ENCODE data around the gene SF3B3.

SF3B3 gene

GRCh38 chr16:70527315-70527996 lies 3.8 kb downstream of the SF3B3 start:
- TF ChIP-seq GATA2 (IDR thresholded peaks at IDR 0.05; ENCODE audit: low read depth, low read length) (no peak), GATA3 (IDR thresholded peaks at IDR 0.05; ENCODE audit: low read depth, low read length) (no peak)

- TF ChIP-seq GATA2 (IDR thresholded peaks at IDR 0.05; ENCODE audit: low read depth, low read length) (no peak), GATA3 (IDR thresholded peaks at IDR 0.05; ENCODE audit: low read depth, low read length) (no peak)
Measured at GRCh38 chr16:70529051-70529777, 5.6 kb downstream of the SF3B3 start.

GRCh38 chr16:70534971-70535370 lies 11.4 kb downstream of the SF3B3 start:
- no peak for TF ChIP-seq GATA2 (IDR thresholded peaks at IDR 0.05; ENCODE audit: low read depth, low read length)
- TF ChIP-seq GATA3 (IDR thresholded peaks at IDR 0.05; ENCODE audit: low read depth, low read length), result no peak

GRCh38 chr16:70540994-70541393 lies 17.4 kb downstream of the SF3B3 start:
- TF ChIP-seq GATA2 (IDR thresholded peaks at IDR 0.05; ENCODE audit: low read depth, low read length) (no peak), GATA3 (IDR thresholded peaks at IDR 0.05; ENCODE audit: low read depth, low read length) (no peak)

GRCh38 chr16:70544548-70544947 lies 20.9 kb downstream of the SF3B3 start:
- TF ChIP-seq GATA3 (IDR thresholded peaks at IDR 0.05; ENCODE audit: low read depth, low read length) (no peak), GATA2 (IDR thresholded peaks at IDR 0.05; ENCODE audit: low read depth, low read length) (no peak)

GRCh38 chr16:70548936-70549335 lies 25.3 kb downstream of the SF3B3 start:
- TF ChIP-seq GATA2 (IDR thresholded peaks at IDR 0.05; ENCODE audit: low read depth, low read length), result no peak
- no peak for TF ChIP-seq GATA3 (IDR thresholded peaks at IDR 0.05; ENCODE audit: low read depth, low read length)

- TF ChIP-seq GATA2 (IDR thresholded peaks at IDR 0.05; ENCODE audit: low read depth, low read length), result no peak
- TF ChIP-seq GATA3 (IDR thresholded peaks at IDR 0.05; ENCODE audit: low read depth, low read length), result no peak
Measured at GRCh38 chr16:70550082-70550481, 26.5 kb downstream of the SF3B3 start.

- TF ChIP-seq GATA3 (IDR thresholded peaks at IDR 0.05; ENCODE audit: low read depth, low read length) (no peak), GATA2 (IDR thresholded peaks at IDR 0.05; ENCODE audit: low read depth, low read length) (no peak)
Measured at GRCh38 chr16:70551788-70552187, 28.2 kb downstream of the SF3B3 start.

- TF ChIP-seq GATA2 (IDR thresholded peaks at IDR 0.05; ENCODE audit: low read depth, low read length) (no peak), GATA3 (IDR thresholded peaks at IDR 0.05; ENCODE audit: low read depth, low read length) (no peak)
Measured at GRCh38 chr16:70552675-70553074, 29.1 kb downstream of the SF3B3 start.

GRCh38 chr16:70553645-70554044 lies 30.0 kb downstream of the SF3B3 start:
- TF ChIP-seq GATA2 (IDR thresholded peaks at IDR 0.05; ENCODE audit: low read depth, low read length) (no peak), GATA3 (IDR thresholded peaks at IDR 0.05; ENCODE audit: low read depth, low read length) (no peak)

- TF ChIP-seq GATA2 (IDR thresholded peaks at IDR 0.05; ENCODE audit: low read depth, low read length), result no peak
- TF ChIP-seq GATA3 (IDR thresholded peaks at IDR 0.05; ENCODE audit: low read depth, low read length), result no peak
Measured at GRCh38 chr16:70556063-70556462, 32.4 kb downstream of the SF3B3 start.

- TF ChIP-seq GATA3 (IDR thresholded peaks at IDR 0.05; ENCODE audit: low read depth, low read length) (no peak), GATA2 (IDR thresholded peaks at IDR 0.05; ENCODE audit: low read depth, low read length) (no peak)
Measured at GRCh38 chr16:70561623-70562022, 38.0 kb downstream of the SF3B3 start.

- TF ChIP-seq GATA3 (IDR thresholded peaks at IDR 0.05; ENCODE audit: low read depth, low read length), result no peak
- TF ChIP-seq GATA2 (IDR thresholded peaks at IDR 0.05; ENCODE audit: low read depth, low read length), result no peak
Measured at GRCh38 chr16:70563636-70564035, 40.0 kb downstream of the SF3B3 start.

GRCh38 chr16:70565053-70565452 lies 41.4 kb downstream of the SF3B3 start:
- TF ChIP-seq GATA2 (IDR thresholded peaks at IDR 0.05; ENCODE audit: low read depth, low read length) (no peak), GATA3 (IDR thresholded peaks at IDR 0.05; ENCODE audit: low read depth, low read length) (no peak)

- TF ChIP-seq GATA2 (IDR thresholded peaks at IDR 0.05; ENCODE audit: low read depth, low read length), result no peak
- no peak for TF ChIP-seq GATA3 (IDR thresholded peaks at IDR 0.05; ENCODE audit: low read depth, low read length)
Measured at GRCh38 chr16:70568601-70569237, 45.1 kb downstream of the SF3B3 start.

Measured in SH-SY5Y (cell line).